ENCODE measurements around the gene TIMM22.
A peak's percentile ranks its signal among the peaks of the same experiment; 100 is the strongest.
"Not testable (repeated sequence)": the region's sequence is repeated elsewhere in the genome, so short reads cannot be mapped to it uniquely, and the experiment has no call there.

TIMM22 gene

GRCh38 chr17:973053-973452 lies 23.9 kb upstream of the TIMM22 start:
- no peak for DNase-seq

DNA sequence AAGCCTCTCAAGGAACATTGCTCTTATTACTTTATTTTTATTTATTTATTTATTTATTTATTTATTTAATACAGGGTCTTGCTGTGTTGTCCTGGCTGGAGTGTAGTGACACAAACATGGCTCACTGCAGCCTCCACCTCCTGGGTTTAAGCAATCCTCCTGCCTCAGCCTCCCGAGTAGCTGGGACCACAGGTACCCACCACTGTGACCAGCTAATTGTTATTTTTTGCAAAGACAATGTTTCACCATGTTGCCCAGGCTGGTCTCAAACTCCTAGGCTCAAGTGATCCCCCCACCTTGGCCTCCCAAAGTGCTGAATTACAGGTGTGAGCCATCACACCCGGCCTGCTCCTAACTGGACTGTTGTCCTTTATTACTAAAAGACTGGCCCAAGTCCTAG lies 22.2 kb upstream of the TIMM22 start:
- not testable (repeated sequence) for DNase-seq

- no peak for DNase-seq
Observed at GRCh38 chr17:975371-975915, 21.5 kb upstream of the TIMM22 start.

DNA sequence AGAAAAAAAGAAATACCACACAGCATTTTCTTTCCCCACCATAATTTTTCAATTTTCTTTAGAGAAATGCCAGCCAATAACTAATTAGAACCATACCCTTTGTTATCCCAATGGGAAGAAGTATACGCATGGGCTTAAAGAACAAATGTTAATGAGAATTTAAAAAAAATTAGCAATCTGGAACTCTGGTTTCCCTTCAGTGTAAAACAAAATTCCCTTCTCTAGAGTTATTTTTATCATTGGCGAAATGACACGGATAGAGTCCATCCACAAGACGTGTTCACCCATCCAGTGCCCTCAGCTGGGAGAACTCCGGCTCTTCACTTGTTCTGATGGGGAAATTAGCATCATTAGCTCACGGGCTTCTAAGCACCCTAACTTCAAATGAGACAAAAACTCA lies 20.6 kb upstream of the TIMM22 start:
- DNase-seq = no peak

- DNase-seq = no peak
Observed at GRCh38 chr17:977166-977565, 19.8 kb upstream of the TIMM22 start.

DNA sequence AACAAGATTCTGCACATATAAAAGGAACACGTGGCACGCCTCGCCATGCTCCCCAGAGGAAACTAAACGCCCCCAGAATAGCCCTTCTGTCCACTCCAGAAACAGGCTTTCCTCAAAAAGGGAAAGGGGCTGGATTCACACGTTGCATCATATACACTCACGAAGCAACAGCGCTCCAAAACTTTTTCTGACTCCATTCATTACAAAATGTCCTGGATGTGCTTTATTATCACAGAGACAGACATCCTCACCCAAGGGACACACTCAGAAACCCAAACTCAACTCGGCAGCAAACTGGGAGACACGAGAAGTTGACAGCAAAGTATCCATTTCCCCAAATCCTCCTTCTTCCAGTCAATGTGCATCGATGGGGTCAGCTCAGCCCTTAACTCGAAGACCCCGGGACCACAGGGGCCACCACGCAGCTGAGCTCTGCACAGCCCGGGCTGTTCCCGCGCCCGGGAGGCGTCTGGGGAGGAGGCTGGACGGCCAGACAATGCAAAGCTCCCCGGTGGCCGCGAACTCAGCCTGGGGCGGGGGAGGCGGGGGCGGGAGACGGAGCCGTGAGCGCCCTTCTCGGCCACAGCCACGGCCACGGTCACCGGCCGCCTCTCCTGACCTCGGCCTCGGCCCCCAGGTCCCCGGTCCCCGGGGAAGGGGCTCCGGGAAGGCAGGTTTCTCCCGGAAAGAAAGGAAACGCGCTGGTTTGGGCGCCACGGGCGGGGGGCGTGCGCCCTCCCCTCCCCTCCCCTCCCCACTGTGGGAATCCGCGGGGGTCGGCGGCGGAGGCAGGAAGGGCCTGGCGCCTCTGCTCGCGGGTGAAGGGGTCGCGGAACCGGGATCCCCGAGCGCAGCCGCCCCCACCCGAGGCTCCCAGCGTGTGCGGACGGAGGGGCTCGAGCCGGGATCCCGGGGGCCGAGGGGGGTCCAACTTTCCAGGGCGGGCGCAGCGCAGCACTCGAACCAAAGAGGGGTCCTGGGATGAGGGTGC lies 18.5 kb upstream of the TIMM22 start:
- DNase-seq = no peak

DNA sequence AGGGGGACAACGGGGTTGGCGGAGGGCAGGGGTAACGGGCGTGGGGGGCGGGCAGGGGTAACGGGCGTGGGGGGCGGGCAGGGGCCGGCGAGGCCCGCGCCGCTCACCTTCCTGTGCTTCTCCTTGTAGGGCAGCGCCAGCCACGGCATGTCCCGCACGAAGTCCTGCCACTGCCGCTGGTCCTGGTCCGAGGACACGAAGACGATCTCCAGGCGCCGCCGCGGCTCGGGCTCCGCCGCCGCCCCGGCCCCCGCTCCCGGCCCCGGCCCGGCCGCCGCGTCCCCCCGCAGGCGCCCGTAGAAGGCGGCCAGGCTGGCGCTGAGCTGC lies 17.8 kb upstream of the TIMM22 start:
- no peak for DNase-seq

DNA sequence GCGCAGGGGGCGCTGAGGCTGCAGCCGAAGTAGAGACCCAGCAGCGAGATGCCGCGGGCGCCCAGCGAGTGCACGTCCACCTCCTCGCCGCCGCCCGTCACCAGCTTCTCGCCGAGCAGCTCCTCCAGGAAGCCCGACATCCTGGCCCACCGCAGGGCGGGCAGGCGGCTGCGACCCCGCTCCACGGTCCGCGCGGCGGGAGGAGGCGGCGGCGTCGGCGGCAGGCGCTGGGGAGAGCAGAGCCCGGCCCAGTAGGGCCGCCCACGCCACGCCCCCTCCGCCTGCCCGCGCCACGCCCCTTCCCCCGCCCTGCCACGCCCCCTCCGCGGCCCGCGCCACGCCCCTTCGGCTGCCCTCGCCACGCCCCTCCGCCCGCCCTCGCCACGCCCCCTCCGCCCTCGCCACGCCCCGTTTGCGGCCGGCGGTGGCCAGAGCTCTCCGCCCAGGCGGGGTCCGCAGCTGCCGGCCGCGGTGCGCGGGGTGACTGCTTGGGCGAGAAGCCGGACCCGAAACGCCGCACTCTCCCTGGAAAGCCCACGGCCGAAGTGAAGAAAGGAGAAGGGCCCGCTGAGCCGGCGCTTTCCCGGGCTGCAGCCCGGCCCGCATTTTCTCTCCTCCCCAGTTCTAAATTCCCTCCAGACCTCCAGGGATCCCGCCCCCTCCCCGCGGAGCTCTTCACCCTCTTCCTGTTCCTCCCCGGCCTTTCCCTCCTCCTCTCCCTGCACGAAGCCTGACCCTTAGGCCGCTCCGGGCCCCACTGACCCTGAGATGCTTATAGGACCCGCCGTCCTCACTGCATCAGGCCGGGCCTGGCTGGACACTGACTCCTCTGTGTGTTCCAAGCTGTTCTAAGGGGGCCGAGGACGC lies 17.2 kb upstream of the TIMM22 start, which contains the start of gene NXN:
Gene NXN, minus strand, starts transcription at position 238 of the 867 bp plus-strand sequence.
- DNase-seq = peak; percentile 29

GRCh38 chr17:980406-981291 lies 16.3 kb upstream of the TIMM22 start:
- DNase-seq = peak; percentile 69

GRCh38 chr17:981292-981658 lies 15.7 kb upstream of the TIMM22 start:
- no peak for DNase-seq

- DNase-seq = no peak
Observed at GRCh38 chr17:983921-984320, 13.0 kb upstream of the TIMM22 start.

DNA sequence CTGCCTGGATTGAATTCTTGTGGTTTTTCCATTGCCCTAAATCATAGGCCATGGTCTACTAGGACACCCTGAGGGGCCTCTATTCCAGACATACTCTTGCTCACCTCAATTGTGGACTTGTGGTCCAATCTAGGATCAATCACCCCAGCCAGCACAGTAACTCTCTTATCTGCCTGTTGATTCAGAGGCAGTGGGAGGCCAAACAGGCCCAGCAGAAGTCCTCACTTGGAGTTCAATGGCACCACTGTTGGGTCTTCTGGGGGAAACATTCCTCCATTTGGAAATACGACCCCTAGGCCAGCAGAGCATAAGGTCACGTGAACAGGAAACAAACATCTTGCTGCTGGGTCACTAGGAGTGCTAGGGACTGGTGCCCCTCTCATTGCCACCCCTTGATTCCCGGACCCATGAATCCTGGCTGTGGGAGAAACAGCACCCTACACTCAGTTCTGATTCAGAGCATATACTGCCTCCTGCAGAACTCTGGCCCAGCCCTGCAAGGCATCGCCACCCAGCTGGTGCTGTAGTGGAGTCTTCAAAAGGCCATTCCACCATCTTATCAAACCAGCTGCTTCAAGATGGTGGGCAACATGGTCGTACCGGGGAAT lies 10.5 kb upstream of the TIMM22 start:
- no peak for DNase-seq

DNA sequence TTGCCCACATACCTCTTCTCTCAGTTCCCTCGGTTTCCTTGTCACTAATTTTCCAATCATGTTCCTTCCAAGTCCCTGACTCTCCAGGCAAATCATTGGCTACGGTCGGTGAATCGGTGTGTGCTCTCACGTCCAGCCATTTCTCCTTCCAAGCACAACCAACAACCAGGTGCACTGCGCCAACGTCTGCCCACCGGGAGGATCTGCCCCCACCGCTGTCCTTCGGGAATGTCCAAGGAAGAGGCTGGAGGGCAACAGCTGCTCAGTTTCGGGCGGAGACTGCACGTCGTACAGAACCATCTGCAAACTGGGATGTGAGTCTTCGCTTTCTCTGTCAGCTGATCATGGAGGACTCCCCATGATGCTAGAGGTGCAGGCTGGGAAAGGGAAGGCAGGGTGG lies 9.0 kb upstream of the TIMM22 start:
- DNase-seq = no peak

DNA sequence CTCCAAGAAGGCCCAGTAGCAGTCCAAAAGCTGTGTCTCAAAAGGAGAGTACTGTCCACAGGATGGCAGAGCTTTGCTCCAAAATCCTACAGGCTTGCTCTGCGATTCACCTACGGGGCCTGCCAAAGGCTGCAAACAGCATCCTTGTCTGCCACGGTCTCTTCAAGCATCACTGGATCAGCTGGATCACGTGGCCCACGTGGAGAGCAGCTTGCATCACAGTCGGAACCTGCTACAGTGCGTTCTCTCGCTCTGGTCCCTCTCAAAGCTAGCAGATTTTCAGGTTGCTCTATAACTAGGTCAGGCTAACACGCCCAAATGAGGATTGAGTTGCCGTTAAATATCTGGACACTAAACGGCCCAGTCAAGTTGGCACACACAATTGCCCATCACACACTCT lies 8.4 kb upstream of the TIMM22 start:
- DNase-seq = no peak

- no peak for DNase-seq
Observed at GRCh38 chr17:992933-993332, 4.0 kb upstream of the TIMM22 start.

- not testable (repeated sequence) for DNase-seq
Observed at GRCh38 chr17:995324-995723, 1.6 kb upstream of the TIMM22 start.

GRCh38 chr17:998111-998510 lies 1.2 kb downstream of the TIMM22 start:
- DNase-seq = no peak

- no peak for DNase-seq
Observed at GRCh38 chr17:1000597-1001461, 3.9 kb downstream of the TIMM22 start.

DNA sequence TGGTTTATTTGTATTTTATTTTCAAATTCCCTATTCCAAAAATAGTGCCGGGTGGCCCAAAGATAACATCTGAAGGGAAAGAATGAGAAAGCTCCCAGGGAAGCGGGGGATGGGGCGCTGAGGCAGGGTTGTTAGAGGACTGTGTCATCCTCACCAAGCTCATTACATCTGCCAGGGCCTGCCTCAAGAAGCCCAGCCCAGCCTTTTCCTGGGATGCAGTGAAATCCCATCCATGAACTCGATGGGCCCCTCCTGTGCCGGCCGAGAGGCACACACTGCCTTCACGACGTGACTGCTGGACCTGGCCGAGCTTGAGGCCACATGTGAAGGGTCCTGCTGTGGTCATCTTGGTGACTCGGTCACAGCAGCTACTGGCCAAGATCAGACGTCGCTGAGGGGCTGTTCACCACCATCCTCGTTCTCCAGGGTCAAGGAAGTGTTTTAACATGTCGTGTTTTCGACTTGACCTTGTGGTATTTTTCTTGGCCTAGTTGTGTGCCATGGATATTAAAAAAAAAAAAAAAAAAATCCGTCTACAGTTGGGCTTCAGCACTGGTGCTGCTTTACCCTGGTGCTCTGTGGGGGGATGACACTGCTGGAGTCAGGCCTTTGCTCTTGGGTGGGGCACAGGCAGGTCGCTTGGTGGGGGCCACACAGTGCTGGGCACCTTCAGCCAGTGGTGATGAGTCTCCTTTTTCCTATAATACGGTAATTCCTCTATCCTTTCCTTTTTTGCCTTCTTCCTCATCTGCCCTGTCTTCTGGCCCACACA lies 4.9 kb downstream of the TIMM22 start:
- DNase-seq = no peak

- DNase-seq = no peak
Observed at GRCh38 chr17:1002412-1002753, 5.5 kb downstream of the TIMM22 start.
